Measurements from ENCODE around the gene RAB11FIP4. TPM values are rescaled to one million over a fixed set of nuclear protein-coding genes. Genes with fewer than 3 reads are reported as not detected.

RAB11FIP4 gene
- total and polyA plus RNA-seq, 4 donors = 1.5 to 16.0 (median 3.3) TPM

GRCh38 chr17:31544186-31544585 is 152.7 kb downstream of the RAB11FIP4 start:
- Histone ChIP-seq H3K9me3 (ENCODE audit: control insufficient read depth in 4 of 4, low read length in 3 of 4) (no peaks in the 10 kb centered on the region), H3K9ac (ENCODE audit: low read depth in 1 of 2, low read length in 2 of 2) (no peak overlapping the region), H3K36me3 (ENCODE audit: control insufficient read depth in 4 of 4, insufficient read depth in 3 of 4, low read depth in 1 of 4, low read length in 3 of 4) (no peaks in the 10 kb centered on the region), H3K4me1 (ENCODE audit: control insufficient read depth in 4 of 4, insufficient read depth in 4 of 4, low read length in 3 of 4) (peaks cover 0 to 6% (median 4%) of the 10 kb centered on the region in 4 donors), H3K27me3 (ENCODE audit: control insufficient read depth in 4 of 4, insufficient read depth in 4 of 4, low read length in 3 of 4) (no peaks in the 10 kb centered on the region), H3K4me3 (ENCODE audit: low read depth in 1 of 3, low read length in 3 of 3) (no peak overlapping the region), H3K27ac (ENCODE audit: low read depth in 1 of 2, low read length in 2 of 2) (no peak overlapping the region)
- DNase-seq (ENCODE audit: low spot score) = no peak
- 73% methylated on average over 3 of the region's 3 CpGs for WGBS
- no peak for TF ChIP-seq SP1 (IDR thresholded peaks at IDR 0.05)
- TF ChIP-seq HNF4A (conservative IDR thresholded peaks at IDR 0.05) = no peak
- no peak for TF ChIP-seq MAX (IDR thresholded peaks at IDR 0.05)
- TF ChIP-seq CTCF (IDR thresholded peaks at IDR 0.05; ENCODE audit: low read depth, low read length, missing input control) = no peak
- no peak for TF ChIP-seq GABPA (IDR thresholded peaks at IDR 0.05 in 1 of 2, conservative IDR thresholded peaks at IDR 0.05 in 1 of 2)
- TF ChIP-seq NR2F2 (IDR thresholded peaks at IDR 0.05) = no peak
- TF ChIP-seq JUND (IDR thresholded peaks at IDR 0.05) = no peak
- TF ChIP-seq RAD21 (IDR thresholded peaks at IDR 0.05) = no peak
- TF ChIP-seq YY1 (IDR thresholded peaks at IDR 0.05) = no peak
- no peak for TF ChIP-seq ZBTB33 (IDR thresholded peaks at IDR 0.05)
- TF ChIP-seq TAF1 (conservative IDR thresholded peaks at IDR 0.05) = no peak
- TF ChIP-seq FOXA1 (IDR thresholded peaks at IDR 0.05) = no peak
- TF ChIP-seq HNF4G (IDR thresholded peaks at IDR 0.05) = no peak
- TF ChIP-seq RXRA (IDR thresholded peaks at IDR 0.05) = no peak
- no peak for TF ChIP-seq REST (IDR thresholded peaks at IDR 0.05)
- no peak for TF ChIP-seq EGR1 (IDR thresholded peaks at IDR 0.05; ENCODE audit: low read depth in 2 of 2)
- TF ChIP-seq FOXA2 (IDR thresholded peaks at IDR 0.05) = no peak
- TF ChIP-seq ATF3 (IDR thresholded peaks at IDR 0.05) = no peak

All from liver (tissue), 9 donors.